Stimulated activated CD4-positive, alpha-beta T cell treated with anti-CD3 and anti-CD28 coated beads, TNF-alpha, amount 100 ng/mL, for 24 hours (primary cell): Measurements from ENCODE around the gene INSYN2A.

Source experiments
- DNase-seq, 3 experiments: peaks; one replicate each; pipeline ENCODE4 v3.0.0-alpha.2; 2020; ENCODE audit warnings: low read depth in 3 of 3

Gene INSYN2A

GRCh38 chr10:127195571-127196281 lies 665 bp downstream of the INSYN2A start:
- no peak for DNase-seq

GRCh38 chr10:127195041-127195506 lies 1.3 kb downstream of the INSYN2A start:
- DNase-seq = no peak

DNA sequence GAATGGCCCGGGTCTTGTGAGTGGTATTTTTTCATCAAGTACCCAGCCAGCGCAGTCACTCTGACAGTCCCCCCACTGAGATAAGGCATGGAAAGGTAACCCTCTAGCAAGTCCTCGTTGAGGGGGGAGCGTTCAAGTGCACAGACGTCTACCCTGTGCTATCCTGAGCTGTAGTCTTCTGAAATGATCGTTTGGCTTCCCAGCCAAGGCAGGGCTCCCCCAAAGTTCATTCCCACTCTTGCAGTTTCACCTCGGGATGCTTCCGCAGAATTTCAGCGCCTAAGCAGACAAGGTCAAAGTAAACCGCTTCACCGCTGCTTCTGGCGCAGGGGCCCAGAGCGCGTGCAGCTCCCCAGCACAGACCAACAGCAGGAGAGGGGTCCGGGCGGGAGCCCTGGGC lies 1.8 kb downstream of the INSYN2A start:
- DNase-seq = no peak

DNA sequence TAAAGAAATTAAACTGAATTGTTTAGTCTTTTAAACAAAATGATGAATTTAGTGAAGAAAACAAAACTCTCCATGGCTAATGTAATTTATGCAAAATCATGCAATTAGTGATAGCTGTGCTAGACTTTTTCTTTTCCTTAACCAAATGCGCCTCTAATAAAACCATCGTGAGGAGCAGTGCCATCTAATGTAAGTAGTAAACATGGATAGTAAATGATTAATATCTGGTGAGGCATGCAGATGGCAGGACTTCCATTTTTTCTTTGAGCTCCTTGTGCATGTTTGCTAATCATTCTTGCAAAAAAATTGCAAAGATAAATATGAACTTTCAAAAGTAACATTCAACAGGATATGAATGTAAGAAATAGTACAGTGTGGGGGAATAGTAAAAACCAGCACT lies 2.3 kb downstream of the INSYN2A start:
- DNase-seq = no peak

DNA sequence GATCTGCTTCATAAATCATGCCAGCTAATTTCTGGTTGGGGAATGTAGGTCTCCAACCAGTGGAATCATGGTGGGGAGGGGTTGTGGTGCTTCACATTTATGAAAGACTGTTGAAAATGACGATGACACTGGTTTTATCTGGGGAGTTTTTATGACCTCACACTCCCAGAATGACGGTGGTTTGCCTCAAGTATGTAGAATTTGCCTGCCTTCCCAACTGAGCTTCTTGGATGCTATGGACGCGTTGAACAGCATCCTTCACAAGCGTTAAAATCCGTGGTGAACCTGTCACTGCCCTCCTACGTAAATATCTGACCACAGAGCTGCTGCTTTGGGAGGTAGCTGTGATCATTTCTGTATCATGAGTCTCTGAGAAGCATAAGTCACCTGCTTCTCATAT lies 3.3 kb downstream of the INSYN2A start:
- no peak for DNase-seq

GRCh38 chr10:127190427-127190826 lies 6.0 kb downstream of the INSYN2A start:
- no peak for DNase-seq

DNA sequence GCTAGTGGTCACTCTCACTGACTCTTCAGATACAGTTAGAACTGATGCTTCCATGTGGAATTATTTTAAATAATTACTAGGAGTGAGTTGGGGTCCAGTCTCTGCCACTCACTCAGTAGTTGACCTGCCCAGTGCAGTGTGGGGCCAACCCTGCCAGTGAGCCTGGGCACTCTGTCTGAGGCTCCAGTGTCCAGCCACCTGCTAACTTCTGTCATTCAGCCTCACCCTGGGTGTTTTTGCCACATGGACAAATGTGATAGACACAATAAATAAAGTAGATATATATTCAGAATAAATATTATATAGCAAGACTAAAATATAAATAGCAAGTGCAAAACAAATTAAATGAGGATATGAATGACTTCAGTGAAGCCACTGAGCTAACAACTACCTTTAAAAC lies 7.2 kb downstream of the INSYN2A start:
- no peak for DNase-seq

GRCh38 chr10:127186813-127187212 lies 9.6 kb downstream of the INSYN2A start:
- no peak for DNase-seq

DNA sequence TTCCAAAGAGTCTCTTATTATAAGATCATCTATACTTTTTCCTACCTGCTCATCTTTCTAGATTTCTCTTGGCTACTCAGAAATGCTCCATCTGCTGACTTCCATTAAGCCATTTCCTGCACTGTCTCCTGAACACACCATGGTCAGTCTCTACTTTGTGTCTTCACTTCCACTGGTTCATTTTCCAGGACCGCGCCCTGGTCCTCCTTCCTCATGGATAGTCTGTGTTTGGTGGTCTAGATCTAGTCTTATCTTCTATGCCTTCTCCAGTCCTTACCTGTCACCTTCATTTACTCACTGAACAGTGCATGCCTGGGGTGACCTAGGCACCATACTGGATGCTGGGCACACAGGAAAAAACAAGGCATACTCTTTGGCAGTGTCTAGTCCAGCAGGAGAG lies 11.8 kb downstream of the INSYN2A start:
- no peak for DNase-seq

DNA sequence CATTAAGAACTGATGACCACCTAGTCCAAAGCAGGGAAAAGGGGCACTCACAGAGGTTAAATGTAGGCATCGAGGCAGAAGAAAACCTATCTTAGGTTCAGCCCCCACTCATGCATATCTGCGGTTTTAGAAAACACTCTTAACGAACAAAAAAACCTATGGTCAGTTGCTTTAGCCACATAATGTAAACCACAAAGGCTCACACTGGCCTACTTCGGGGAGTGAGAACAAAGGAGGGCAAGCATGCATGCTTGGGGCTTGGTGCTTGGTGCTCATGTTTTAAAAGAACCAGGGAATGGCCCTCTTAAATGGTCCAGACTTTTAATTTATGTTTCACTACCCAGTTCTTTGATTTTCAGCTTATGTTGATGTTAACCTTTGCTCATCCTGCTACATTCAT lies 14.2 kb downstream of the INSYN2A start:
- DNase-seq = no peak

GRCh38 chr10:127179612-127180250 lies 16.7 kb downstream of the INSYN2A start:
- no peak for DNase-seq

- no peak for DNase-seq
These were observed 19.7 kb downstream of the INSYN2A start for GRCh38 chr10:127176649-127177048.

GRCh38 chr10:127175357-127176110 lies 20.9 kb downstream of the INSYN2A start:
- no peak for DNase-seq

DNA sequence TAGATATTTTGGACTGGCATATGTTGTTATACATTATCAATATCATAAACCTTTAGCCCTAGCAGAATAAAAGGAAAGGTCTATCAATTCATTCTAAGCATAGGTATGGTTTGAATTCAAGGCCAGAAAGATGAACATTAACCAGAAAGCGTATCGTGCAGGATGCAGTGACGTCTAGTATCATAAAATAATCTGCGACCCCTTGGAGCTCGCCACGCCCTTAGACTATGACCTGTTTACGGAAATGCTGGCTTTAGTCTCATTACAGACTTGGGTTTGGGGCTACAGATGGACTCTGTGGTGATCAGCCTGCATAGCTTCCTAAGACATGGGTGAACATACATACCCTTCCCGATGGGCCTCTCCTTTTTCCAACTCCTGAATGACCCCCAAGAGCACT lies 21.5 kb downstream of the INSYN2A start:
- no peak for DNase-seq

DNA sequence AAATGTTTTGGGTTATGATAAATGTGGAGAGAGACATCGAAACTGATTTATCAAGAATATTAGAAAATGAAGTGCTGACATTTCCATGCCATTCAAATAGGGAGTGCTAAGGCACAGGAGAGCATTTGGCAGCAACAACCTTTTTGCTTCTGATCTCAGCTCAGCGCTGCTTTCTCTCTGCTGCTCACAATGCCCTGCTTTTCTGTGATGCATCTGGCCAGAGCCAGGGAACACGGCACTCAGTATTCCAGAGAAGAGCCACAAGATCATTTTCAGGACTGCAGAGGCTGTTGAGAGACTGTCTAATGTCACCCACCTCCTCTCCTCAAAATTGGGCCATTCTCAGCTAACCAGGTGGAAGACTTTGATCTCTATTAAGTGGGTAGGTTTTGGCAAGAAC lies 28.1 kb downstream of the INSYN2A start:
- no peak for DNase-seq

GRCh38 chr10:127162841-127163240 lies 33.5 kb downstream of the INSYN2A start:
- DNase-seq = no peak

DNA sequence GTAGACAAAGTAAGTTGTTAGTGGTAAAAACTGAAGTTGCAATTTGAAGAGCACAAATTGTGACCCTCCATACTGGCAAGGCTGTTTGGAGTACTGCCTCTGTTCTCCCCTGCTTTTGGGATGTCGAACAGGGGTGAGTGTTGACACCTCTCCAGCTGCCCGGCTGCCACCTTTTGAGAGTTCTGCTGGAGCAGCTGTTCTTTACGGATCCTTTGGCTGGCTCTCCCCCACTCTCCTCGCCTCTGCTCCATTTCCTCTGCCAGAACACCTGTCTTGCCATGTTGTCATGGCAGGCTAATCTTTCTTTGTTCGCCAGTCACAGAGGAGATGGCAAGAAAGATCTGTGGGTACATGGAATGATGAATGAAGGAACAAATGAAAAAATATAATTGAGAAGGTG lies 34.9 kb downstream of the INSYN2A start:
- DNase-seq = no peak

- no peak for DNase-seq
These were observed 36.6 kb downstream of the INSYN2A start for GRCh38 chr10:127159648-127160245.

- DNase-seq = no peak
These were observed 37.7 kb downstream of the INSYN2A start for GRCh38 chr10:127158662-127159061.

- DNase-seq = no peak
These were observed 38.7 kb downstream of the INSYN2A start for GRCh38 chr10:127157506-127158200.

DNA sequence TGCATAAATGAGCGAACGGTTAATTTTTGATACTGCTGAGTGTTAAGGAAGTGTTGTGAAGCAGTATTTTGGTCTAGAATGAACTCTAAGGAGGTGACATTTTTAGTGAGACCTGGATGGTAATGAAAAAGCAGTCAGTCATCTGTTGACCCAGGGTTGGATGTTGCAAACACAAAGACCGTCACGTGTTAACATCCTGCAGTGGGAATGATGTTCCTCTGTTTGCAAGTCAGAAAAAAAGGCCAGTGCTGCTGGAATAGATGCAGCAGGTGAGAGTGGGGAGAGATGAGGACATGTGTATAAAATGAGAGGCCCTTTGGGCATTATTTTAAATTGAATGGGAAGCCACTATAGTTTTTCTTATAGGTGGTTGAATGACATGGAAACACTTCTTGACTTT lies 39.3 kb downstream of the INSYN2A start:
- DNase-seq = no peak
